ENCODE results near the gene CDON. TPM values are rescaled to one million over a fixed set of nuclear protein-coding genes. Genes with fewer than 3 reads are reported as not detected.

The CDON gene
- total and polyA plus RNA-seq, 2 donors from 2014 or later = 0.45 to 4.0 TPM

DNA sequence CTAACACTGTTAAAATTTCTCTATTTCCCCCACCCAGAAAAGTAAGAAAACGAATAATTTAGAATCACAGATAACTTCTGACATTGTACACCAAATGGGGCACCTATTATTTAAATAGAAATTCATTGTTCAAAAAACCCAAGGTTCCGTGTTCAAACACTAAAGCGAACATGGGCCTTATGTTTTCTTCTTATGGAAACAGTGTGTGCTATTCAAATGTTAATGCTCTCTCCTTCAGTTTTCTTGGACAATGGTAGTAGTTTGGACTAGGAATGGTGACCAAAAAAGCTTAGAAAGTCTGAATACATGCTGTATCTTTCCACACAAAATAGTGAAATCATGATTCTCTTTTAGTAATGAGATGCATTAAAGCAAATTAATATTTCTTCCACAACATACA is 83.2 kb downstream of the CDON start:
- intact Hi-C loops (cut with DNase I) = no loop called here
- Histone ChIP-seq H3K27ac (ENCODE audit: low read depth in 2 of 2, low read length in 2 of 2) (no peak overlapping the region), H3K27me3 (ENCODE audit: control insufficient read depth, insufficient read depth, low read length) (no peaks in the 10 kb centered on the region)

DNA sequence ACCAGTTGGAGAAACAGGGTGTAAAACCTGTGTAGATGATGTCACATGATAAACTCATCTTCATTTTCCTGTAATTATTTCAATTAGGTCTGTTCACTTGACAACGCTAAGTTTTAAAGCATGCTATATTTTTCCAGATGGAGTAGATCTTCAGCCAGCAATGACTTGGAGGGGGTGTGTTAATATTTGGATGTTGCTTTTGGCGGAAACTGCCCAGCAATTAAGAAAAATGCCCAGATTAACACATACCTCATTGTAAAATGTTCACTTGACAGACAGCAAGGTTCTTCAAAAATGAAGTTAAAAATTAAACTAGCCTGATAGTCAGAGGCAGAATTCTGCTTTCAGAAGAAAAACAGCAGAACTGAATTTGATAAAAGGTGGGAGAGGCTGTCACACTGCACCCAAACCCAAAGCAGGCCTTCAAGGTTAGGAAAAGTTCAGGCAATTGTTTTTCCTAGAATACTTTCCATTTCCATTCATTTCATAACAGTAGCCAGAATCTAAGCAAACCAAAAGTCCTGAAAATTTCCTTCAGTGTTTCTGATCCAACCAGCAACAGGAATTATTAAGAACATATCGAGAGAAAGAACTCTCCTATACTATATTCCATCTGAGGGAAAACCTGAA is 83.8 kb downstream of the CDON start:
- FAIRE-seq = no peak
- intact Hi-C loops (cut with DNase I) = no loop called here

More for the DNA sequence above, 83.2 kb downstream of the CDON start:
- no peak for TF ChIP-seq CTCF (IDR thresholded peaks at IDR 0.05; ENCODE audit: borderline replicate concordance, extremely low read depth, insufficient read depth)
- H3K4me3 ChIP-seq (ENCODE audit: low read length in 3 of 3) = no peak overlapping the region
- DNase-seq (no peak), FAIRE-seq (no peak)
- no peaks in the 10 kb centered on the region for H3K9me3 ChIP-seq (ENCODE audit: control insufficient read depth in 2 of 3, insufficient read depth in 1 of 3, low read length in 3 of 3)
- no peaks in the 10 kb centered on the region for H3K36me3 ChIP-seq (ENCODE audit: control insufficient read depth in 2 of 3, insufficient read depth in 3 of 3, low read length in 3 of 3)
- no peak overlapping the region for H3K9ac ChIP-seq (ENCODE audit: low read length in 3 of 3)
- no peaks in the 10 kb centered on the region for H3K4me1 ChIP-seq (ENCODE audit: control insufficient read depth in 2 of 3, insufficient read depth in 2 of 3, low read depth in 1 of 3, low read length in 3 of 3)

DNA sequence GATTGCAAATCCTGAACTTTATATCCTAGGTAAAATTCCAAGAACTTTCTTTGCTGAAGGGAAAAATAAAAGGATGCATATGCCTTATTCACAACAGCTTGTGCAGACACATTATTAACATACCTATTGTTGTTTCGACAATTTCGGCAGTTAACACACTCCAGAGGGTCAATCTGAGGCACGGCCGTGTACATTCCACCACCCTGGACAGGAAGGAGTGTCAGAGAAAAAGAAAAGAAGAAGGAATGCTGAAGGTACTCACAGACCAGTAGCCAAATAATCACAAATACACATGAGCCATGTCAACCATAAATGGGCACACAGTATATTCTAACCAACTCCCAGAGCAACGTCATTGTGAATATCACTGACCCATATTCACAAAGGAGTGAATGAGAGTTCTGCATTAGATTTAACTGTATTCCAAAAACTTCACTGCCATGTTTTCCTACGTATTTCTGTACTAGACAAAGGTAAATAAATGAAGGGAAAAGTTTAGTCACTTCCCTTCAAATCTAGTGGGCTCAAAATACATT is 84.4 kb downstream of the CDON start:
- intact Hi-C loops (cut with DNase I) = no loop called here
- no peak for TF ChIP-seq CTCF (IDR thresholded peaks at IDR 0.05; ENCODE audit: borderline replicate concordance, extremely low read depth, insufficient read depth)
- no peak overlapping the region for H3K27ac ChIP-seq (ENCODE audit: low read depth in 2 of 2, low read length in 2 of 2)
- H3K36me3 ChIP-seq (ENCODE audit: control insufficient read depth in 2 of 3, insufficient read depth in 3 of 3, low read length in 3 of 3) = no peaks in the 10 kb centered on the region
- no peaks in the 10 kb centered on the region for H3K9me3 ChIP-seq (ENCODE audit: control insufficient read depth in 2 of 3, insufficient read depth in 1 of 3, low read length in 3 of 3)
- no peaks in the 10 kb centered on the region for H3K4me1 ChIP-seq (ENCODE audit: control insufficient read depth in 2 of 3, insufficient read depth in 2 of 3, low read depth in 1 of 3, low read length in 3 of 3)
- no peak overlapping the region for H3K9ac ChIP-seq (ENCODE audit: low read length in 3 of 3)
- FAIRE-seq = no peak
- DNase-seq = no peak
- no peak overlapping the region for H3K4me3 ChIP-seq (ENCODE audit: low read length in 3 of 3)
- no peaks in the 10 kb centered on the region for H3K27me3 ChIP-seq (ENCODE audit: control insufficient read depth, insufficient read depth, low read length)

More for the DNA sequence above, 83.8 kb downstream of the CDON start:
- DNase-seq = peak in 1 of 5 donors; percentile 25
- no peaks in the 10 kb centered on the region for H3K9me3 ChIP-seq (ENCODE audit: control insufficient read depth in 2 of 3, insufficient read depth in 1 of 3, low read length in 3 of 3)
- no peaks in the 10 kb centered on the region for H3K36me3 ChIP-seq (ENCODE audit: control insufficient read depth in 2 of 3, insufficient read depth in 3 of 3, low read length in 3 of 3)
- no peaks in the 10 kb centered on the region for H3K27me3 ChIP-seq (ENCODE audit: control insufficient read depth, insufficient read depth, low read length)
- no peak for TF ChIP-seq CTCF (IDR thresholded peaks at IDR 0.05; ENCODE audit: borderline replicate concordance, extremely low read depth, insufficient read depth)
- no peaks in the 10 kb centered on the region for H3K4me1 ChIP-seq (ENCODE audit: control insufficient read depth in 2 of 3, insufficient read depth in 2 of 3, low read depth in 1 of 3, low read length in 3 of 3)
- H3K4me3 ChIP-seq (ENCODE audit: low read length in 3 of 3) = no peak overlapping the region
- H3K27ac ChIP-seq (ENCODE audit: low read depth in 2 of 2, low read length in 2 of 2) = no peak overlapping the region
- H3K9ac ChIP-seq (ENCODE audit: low read length in 3 of 3) = no peak overlapping the region
